GM12878 (cell line): Measurements from ENCODE around the gene CLEC16A. TPM values are rescaled to one million over a fixed set of nuclear protein-coding genes. Genes with fewer than 3 reads are reported as not detected.
A peak's percentile ranks its signal among the peaks of the same experiment; 100 is the strongest.

Experiments
- ATAC-seq: fragments of 200-7000 bp; cut with Tn5 transposase; 3 replicates; pipeline ENCODE4 v1.9.1; 2020; ENCODE audit warnings: mild to moderate bottlenecking, moderate library complexity
- BruUV-seq: library from RNA; stranded (reverse); fragments of 400-500 nt; replicated peaks from 2 replicates; lab custom pipeline; 2021; lab: Mats Ljungman, UMichigan
- CTCF ChIA-PET: fragments of 300-600 bp; sonication (Branson Sonifier 250); formaldehyde crosslinking; extraction: SDS; loops from one replicate; lab custom pipeline; 2021; ENCODE audit warnings: inconsistent platforms; lab: Yijun Ruan, JAX
- POLR2A ChIA-PET: fragments of 350-600 bp; formaldehyde crosslinking; extraction: SDS; loops from one replicate; lab custom pipeline; 2021; ENCODE audit warnings: inconsistent platforms; lab: Charles Lee
- RAD21 ChIA-PET: fragments of 300-600 bp; sonication (Branson Sonifier 250); formaldehyde crosslinking; loops from one replicate; lab custom pipeline; 2023; ENCODE audit warnings: antibody characterized with exemption; ENCODE audit not compliant: unreplicated experiment; lab: Charles Lee
- SMC1A ChIA-PET: fragments of 300-600 bp; sonication (Branson Sonifier 250); formaldehyde crosslinking; loops from one replicate; lab custom pipeline; 2023; ENCODE audit not compliant: unreplicated experiment, uncharacterized antibody; lab: Charles Lee
- DNase-seq: peaks from one replicate; pipeline ENCODE4 v3.0.0-alpha.2; 2011; ENCODE audit warnings: low read depth, low spot score
- FAIRE-seq: peaks from 3 replicates; lab custom pipeline; 2011; peaks lifted over from hg19 to GRCh38; lab: Jason Lieb, UNC
- H2AFZ ChIP-seq: 2 replicates; pipeline ENCODE4 v1.6.0; 2011; ENCODE audit warnings: low read depth, low read length, control low read depth; ENCODE audit not compliant: control insufficient read depth
- H3K27ac ChIP-seq: 2 replicates; pipeline ENCODE4 v1.5.1; 2011; ENCODE audit warnings: control low read depth; ENCODE audit not compliant: control insufficient read depth, insufficient read depth
- H3K27me3 ChIP-seq, 2 experiments: replicated peaks in 1 of 2; 2 replicates each; pipeline versions ENCODE4 v1.6.0 to v1.6.1; 2011; ENCODE audit warnings: low read length in 1 of 2; ENCODE audit not compliant: control insufficient read depth in 2 of 2, insufficient read depth in 2 of 2
- H3K36me3 ChIP-seq, 2 experiments: 2 replicates each; pipeline ENCODE4 v1.5.1; 2011; ENCODE audit warnings: low read length in 1 of 2; ENCODE audit not compliant: control insufficient read depth in 2 of 2, insufficient read depth in 2 of 2
- H3K4me1 ChIP-seq: 2 replicates; pipeline ENCODE4 v1.6.1; 2011; ENCODE audit warnings: mild to moderate bottlenecking, low read length, moderate library complexity, mixed read lengths; ENCODE audit not compliant: control insufficient read depth, insufficient read depth
- H3K4me2 ChIP-seq: 2 replicates; pipeline ENCODE4 v1.6.0; 2011; ENCODE audit warnings: control low read depth; ENCODE audit not compliant: control insufficient read depth, insufficient read depth
- H3K4me3 ChIP-seq: fragments of 200-600 bp; sonication (generic); 2 replicates; pipeline ENCODE4 v1.5.1; 2016
- H3K79me2 ChIP-seq: 2 replicates; pipeline ENCODE4 v1.6.0; 2011; ENCODE audit warnings: low read length; ENCODE audit not compliant: control insufficient read depth, insufficient read depth
- H3K9ac ChIP-seq: 2 replicates; pipeline ENCODE4 v1.8.0; 2011; ENCODE audit warnings: low read length, control low read depth, mixed read lengths; ENCODE audit not compliant: control insufficient read depth, insufficient read depth
- H3K9me3 ChIP-seq: replicated peaks from 3 replicates; pipeline ENCODE4 v1.5.1; 2011; ENCODE audit warnings: mild to moderate bottlenecking, low read length; ENCODE audit not compliant: control insufficient read depth, insufficient read depth
- H4K20me1 ChIP-seq: 2 replicates; pipeline ENCODE4 v1.6.0; 2011; ENCODE audit not compliant: control insufficient read depth, insufficient read depth
- FOXK2 ChIP-seq: fragments of 450-650 bp; IDR thresholded peaks from 2 replicates; pipeline ENCODE4 v1.6.1; 2017; ENCODE audit warnings: mild to moderate bottlenecking, moderate library complexity
- SPI1 ChIP-seq: IDR thresholded peaks from 2 replicates; pipeline ENCODE4 v1.6.1; 2011; ENCODE audit warnings: low read depth, mild to moderate bottlenecking, low read length, moderate library complexity, borderline replicate concordance; ENCODE audit not compliant: insufficient read depth
- ZNF592 ChIP-seq: fragments of 450-650 bp; IDR thresholded peaks from 2 replicates; pipeline ENCODE4 v1.6.1; 2017; ENCODE audit warnings: mild to moderate bottlenecking, moderate library complexity
- WGBS: methylation state at CpG from one replicate; pipeline ENCODE4 v1.1.6; 2016; ENCODE audit warnings: low lambda C conversion rate; ENCODE audit not compliant: insufficient replicate concordance, insufficient coverage; ENCODE audit errors: missing lambda C conversion rate; 5-methylcytosine and 5-hydroxymethylcytosine counted together
- in situ Hi-C: fragments of 300-500 bp; cut with MboI; formaldehyde crosslinking; loops from 9 replicates; pipeline ENCODE4 v1.14.3; 2018; ENCODE audit warnings: mixed read lengths
- intact Hi-C: fragments of 100-400 bp; cut with micrococcal nuclease; formaldehyde crosslinking; loops from one replicate; pipeline ENCODE4 v1.14.2; 2022; ENCODE audit not compliant: unreplicated experiment
- polyA plus RNA-seq, 11 experiments: library from polyadenylated mRNA; depleted of rRNA in 4 of 11; unstranded in 6 of 11; stranded (reverse) in 5 of 11; fragments of >200 nt; fragmentation: Nextera tagmentation in 4 of 11; fragmentation: Illumina TruSeq in 1 of 11; extraction: Ambion mirVana in 4 of 11; extraction: Trizol in 1 of 11; gene quantifications; 1 replicate in 1 of 11; 2 replicates in 10 of 11; pipeline versions ENCODE4 v1.2.1 to v1.2.3, GENCODE V29; 2011 to 2016; ENCODE audit warnings: inconsistent platforms in 2 of 11, missing spikeins in 2 of 11, low read depth in 1 of 11
- total RNA-seq, 4 experiments: library from RNA; depleted of rRNA in 3 of 4; stranded (reverse); fragments of >200 nt in 3 of 4; fragmentation: Illumina TruSeq in 1 of 4; extraction: Trizol in 1 of 4; gene quantifications; 2 replicates each; pipeline versions ENCODE4 v1.2.1 to v1.2.3, GENCODE V29; 2013 to 2021
- TF ChIP-seq, protein P1 (sequence below): fragments of 450-650 bp; formaldehyde crosslinking; IDR thresholded peaks from 2 replicates; pipeline ENCODE4 v1.5.0; 2022; ENCODE audit warnings: mild to moderate bottlenecking, missing genetic modification characterization

The CLEC16A gene
- total and polyA plus RNA-seq, 10 of the 15 experiments (the other 5 are each of a cell fraction or from before 2014, with no cell fraction given): 1.5 to 28.8 (median 19.2) TPM

GRCh38 chr16:11173426-11173825 lies 229.1 kb downstream of the CLEC16A start (continued):
- no peak for TF ChIP-seq FOXK2
- TF ChIP-seq ZNF592: no peak

DNA sequence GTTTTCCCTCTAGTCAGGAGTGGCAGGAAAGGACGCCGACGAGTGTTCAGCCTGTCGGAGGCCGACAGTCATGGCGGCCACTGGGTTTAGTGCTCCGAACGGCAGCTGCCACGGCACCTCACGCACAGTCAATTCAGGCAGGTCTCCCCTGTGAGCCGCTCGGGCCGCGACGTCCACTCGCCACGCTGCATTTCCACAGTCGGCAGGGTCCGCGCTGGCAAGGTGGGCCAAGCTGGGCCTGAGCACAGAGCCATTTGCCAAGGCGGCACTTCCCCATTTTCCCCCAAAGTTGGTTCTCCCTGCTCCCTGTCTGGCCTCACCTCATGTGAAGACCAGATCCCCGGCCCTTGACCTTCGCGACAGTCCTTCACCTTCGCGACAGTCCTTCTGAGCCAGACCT lies 229.8 kb downstream of the CLEC16A start:
- DNase-seq (no peak), ATAC-seq (no peak), FAIRE-seq (no peak)
- no peaks in the 10 kb centered on the region for H3K79me2 ChIP-seq
- no peaks in the 10 kb centered on the region for H4K20me1 ChIP-seq
- ChIA-PET SMC1A (interaction anchor here (0.9 kb wide), 1 partner anchor 13 kb away, joined by 3 read pairs; no protein-coding TSS in a partner anchor), CTCF (no interaction called here), POLR2A (interaction anchor here (1.1 kb wide), 1 partner anchor 51 kb away, joined by 3 read pairs; no protein-coding TSS in a partner anchor), RAD21 (interaction anchor here (0.6 to 1.8 kb wide), 2 partner anchors 8 to 81 kb away, joined by 3 to 8 read pairs; partner anchors contain the start of gene SOCS1)
- H3K36me3 ChIP-seq: peaks cover 0 to 8% of the 10 kb centered on the region in 2 experiments; a peak in 2 of 4 replicates
- H3K4me3 ChIP-seq: no peak overlapping the region
- no peak overlapping the region for H3K4me2 ChIP-seq
- no peak overlapping the region for H3K9ac ChIP-seq
- intact Hi-C loops (no loop called here), in situ Hi-C loops (no loop called here)
- H2AFZ ChIP-seq: no peak overlapping the region
- H3K4me1 ChIP-seq: peaks cover 41% of the 10 kb centered on the region
- no peak overlapping the region for H3K27ac ChIP-seq
- no peaks in the 10 kb centered on the region; a peak in 1 of 4 replicates for H3K27me3 ChIP-seq
- H3K9me3 ChIP-seq: no peaks in the 10 kb centered on the region
- over 99% methylated on average over 17 of the region's 26 CpGs for WGBS
- TF ChIP-seq SPI1: peak; percentile 25; the same call in 1 of the 2 replicates
- TF ChIP-seq, protein P1, sequence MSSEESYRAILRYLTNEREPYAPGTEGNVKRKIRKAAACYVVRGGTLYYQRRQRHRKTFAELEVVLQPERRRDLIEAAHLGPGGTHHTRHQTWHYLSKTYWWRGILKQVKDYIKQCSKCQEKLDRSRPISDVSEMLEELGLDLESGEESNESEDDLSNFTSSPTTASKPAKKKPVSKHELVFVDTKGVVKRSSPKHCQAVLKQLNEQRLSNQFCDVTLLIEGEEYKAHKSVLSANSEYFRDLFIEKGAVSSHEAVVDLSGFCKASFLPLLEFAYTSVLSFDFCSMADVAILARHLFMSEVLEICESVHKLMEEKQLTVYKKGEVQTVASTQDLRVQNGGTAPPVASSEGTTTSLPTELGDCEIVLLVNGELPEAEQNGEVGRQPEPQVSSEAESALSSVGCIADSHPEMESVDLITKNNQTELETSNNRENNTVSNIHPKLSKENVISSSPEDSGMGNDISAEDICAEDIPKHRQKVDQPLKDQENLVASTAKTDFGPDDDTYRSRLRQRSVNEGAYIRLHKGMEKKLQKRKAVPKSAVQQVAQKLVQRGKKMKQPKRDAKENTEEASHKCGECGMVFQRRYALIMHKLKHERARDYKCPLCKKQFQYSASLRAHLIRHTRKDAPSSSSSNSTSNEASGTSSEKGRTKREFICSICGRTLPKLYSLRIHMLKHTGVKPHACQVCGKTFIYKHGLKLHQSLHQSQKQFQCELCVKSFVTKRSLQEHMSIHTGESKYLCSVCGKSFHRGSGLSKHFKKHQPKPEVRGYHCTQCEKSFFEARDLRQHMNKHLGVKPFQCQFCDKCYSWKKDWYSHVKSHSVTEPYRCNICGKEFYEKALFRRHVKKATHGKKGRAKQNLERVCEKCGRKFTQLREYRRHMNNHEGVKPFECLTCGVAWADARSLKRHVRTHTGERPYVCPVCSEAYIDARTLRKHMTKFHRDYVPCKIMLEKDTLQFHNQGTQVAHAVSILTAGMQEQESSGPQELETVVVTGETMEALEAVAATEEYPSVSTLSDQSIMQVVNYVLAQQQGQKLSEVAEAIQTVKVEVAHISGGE: no peak
- BruUV-seq: no TSS peak
